HG03469 (cell line): Measurements from ENCODE around the gene ANXA7.
"Not testable (repeated sequence)": the region's sequence is repeated elsewhere in the genome, so short reads cannot be mapped to it uniquely, and the experiment has no call there.

Source experiments
- ATAC-seq: cut with Tn5 transposase; IDR thresholded peaks from one replicate; pipeline ENCODE4 v1.9.1; 2021; ENCODE audit warnings: mild to moderate bottlenecking, moderate library complexity, moderate number of reproducible peaks; ENCODE audit not compliant: unreplicated experiment

Gene ANXA7

GRCh38 chr10:73340121-73340520, 73.7 kb downstream of the ANXA7 start:
- ATAC-seq = no peak

- no peak for ATAC-seq
These were observed 74.4 kb downstream of the ANXA7 start for GRCh38 chr10:73339436-73339835.

- no peak for ATAC-seq
These were observed 75.0 kb downstream of the ANXA7 start for GRCh38 chr10:73338801-73339368.

DNA sequence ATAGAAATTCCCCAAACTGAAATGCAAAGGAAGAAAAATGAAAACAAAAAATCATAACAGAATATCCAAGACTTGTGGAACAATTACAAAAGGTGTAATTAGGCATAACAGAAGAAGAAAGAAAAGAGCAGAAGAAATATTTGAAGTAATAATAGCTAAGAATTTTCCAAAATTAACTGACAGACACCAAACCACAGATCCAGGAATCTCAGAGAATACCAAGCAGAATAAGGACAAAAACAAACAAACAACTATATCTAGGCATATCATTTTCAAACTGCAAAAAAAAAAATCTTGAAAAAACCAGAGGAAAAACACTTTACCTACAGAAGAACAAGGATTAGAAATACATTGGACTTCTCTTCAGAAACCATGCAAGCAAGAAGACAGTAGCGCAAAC, 80.7 kb downstream of the ANXA7 start:
- no peak for ATAC-seq

DNA sequence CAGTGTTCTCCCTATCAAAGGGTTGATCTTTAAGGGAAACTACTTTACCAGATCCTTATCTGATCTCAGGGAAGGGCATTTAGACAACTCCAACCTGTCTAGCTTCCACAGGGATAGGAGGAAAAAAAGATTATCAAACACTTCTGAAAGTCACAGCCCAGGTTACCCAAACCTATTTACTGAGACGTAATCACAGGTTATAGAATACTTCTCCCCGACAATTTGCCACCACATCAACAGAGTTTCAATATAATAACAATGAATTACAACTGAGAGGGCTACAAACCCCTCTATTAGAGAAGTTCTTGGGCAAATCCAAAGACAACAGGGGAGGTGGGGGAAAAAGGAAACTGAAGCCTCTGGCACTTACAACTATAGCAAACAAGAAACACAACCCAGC, 81.5 kb downstream of the ANXA7 start:
- no peak for ATAC-seq

DNA sequence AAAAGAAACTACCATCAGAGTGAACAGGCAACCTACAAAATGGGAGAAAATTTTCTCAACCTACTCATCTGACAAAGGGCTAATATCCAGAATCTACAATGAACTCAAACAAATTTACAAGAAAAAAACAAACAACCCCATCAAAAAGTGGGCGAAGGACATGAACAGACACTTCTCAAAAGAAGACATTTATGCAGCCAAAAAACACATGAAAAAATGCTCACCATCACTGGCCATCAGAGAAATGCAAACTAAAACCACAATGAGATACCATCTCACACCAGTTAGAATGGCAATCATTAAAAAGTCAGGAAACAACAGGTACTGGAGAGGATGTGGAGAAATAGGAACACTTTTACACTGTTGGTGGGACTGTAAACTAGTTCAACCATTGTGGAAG, 85.3 kb downstream of the ANXA7 start:
- ATAC-seq = not testable (repeated sequence)

GRCh38 chr10:73325290-73325689, 88.6 kb downstream of the ANXA7 start:
- ATAC-seq = not testable (repeated sequence)
